Body of pancreas (tissue), 4 donors: ENCODE results near the gene GALNT12.

Experiments
- POLR2A ChIP-seq, 3 donors: fragments of 450-650 bp; IDR thresholded peaks; one replicate each; pipeline ENCODE4 v1.6.1; 2016; ENCODE audit warnings: antibody characterized with exemption in 3 of 3, mild to moderate bottlenecking in 2 of 3
- TF ChIP-seq, protein P1 (sequence below), 7 experiments: fragments of 450-650 bp in 4 of 7; fragments of 200-600 bp in 3 of 7; sonication (generic) in 3 of 7; IDR thresholded peaks; one replicate each; pipeline ENCODE4 v1.5.1; 2016 to 2019; ENCODE audit warnings: antibody characterized with exemption in 7 of 7

DNA sequence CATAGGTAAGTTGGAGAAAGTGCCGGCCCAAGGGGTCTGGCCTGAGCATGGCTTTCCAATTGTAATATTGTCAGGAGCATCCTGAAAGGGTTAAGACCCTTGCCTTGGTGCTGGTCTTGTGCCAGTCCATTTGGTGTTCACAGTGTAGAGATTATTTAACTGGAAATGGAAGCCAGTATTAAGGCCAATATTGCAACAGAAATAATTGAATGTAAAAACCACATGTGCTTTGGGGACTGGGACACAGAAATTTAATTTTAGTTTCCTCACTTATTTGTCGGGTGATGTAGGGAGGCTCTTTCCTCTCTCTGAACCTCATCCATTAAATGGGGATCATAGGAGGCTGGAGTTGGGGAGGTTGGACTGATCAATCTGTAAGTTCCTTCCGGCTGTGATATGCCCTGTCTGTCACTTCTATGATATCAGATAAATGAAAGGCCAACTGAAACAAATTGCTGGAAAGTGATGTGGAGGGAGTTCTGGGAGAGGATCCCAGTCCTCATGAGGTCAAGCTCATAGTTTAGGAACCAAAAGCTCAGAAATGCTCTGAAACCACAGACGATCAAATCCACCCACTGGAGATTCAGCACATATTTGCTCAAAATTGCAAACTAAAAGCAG is 81.4 kb downstream of the GALNT12 start:
- TF ChIP-seq, protein P1, sequence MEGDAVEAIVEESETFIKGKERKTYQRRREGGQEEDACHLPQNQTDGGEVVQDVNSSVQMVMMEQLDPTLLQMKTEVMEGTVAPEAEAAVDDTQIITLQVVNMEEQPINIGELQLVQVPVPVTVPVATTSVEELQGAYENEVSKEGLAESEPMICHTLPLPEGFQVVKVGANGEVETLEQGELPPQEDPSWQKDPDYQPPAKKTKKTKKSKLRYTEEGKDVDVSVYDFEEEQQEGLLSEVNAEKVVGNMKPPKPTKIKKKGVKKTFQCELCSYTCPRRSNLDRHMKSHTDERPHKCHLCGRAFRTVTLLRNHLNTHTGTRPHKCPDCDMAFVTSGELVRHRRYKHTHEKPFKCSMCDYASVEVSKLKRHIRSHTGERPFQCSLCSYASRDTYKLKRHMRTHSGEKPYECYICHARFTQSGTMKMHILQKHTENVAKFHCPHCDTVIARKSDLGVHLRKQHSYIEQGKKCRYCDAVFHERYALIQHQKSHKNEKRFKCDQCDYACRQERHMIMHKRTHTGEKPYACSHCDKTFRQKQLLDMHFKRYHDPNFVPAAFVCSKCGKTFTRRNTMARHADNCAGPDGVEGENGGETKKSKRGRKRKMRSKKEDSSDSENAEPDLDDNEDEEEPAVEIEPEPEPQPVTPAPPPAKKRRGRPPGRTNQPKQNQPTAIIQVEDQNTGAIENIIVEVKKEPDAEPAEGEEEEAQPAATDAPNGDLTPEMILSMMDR (IDR thresholded peaks at IDR 0.05) = no peak
- TF ChIP-seq POLR2A (IDR thresholded peaks at IDR 0.05) = no peak
